ENCODE measurements around the gene CUL4B.

Gene CUL4B

GRCh38 chrX:120486786-120487185, 74.0 kb downstream of the CUL4B start:
- Histone ChIP-seq H3K4me2 (ENCODE audit: low read length) (no peak overlapping the region), H3K9me3 (ENCODE audit: control insufficient read depth, low read length) (no peaks in the 10 kb centered on the region), H2AFZ (no peak overlapping the region), H3K27ac (no peak overlapping the region), H3K27me3 (ENCODE audit: control insufficient read depth, insufficient read depth, low read length) (no peaks in the 10 kb centered on the region), H3K4me1 (no peaks in the 10 kb centered on the region), H3K4me3 (ENCODE audit: low read depth, low read length) (no peak overlapping the region), H3K36me3 (ENCODE audit: control insufficient read depth, insufficient read depth, low read length) (no peaks in the 10 kb centered on the region), H3K9ac (no peak overlapping the region), H3K79me2 (no peaks in the 10 kb centered on the region)
- no peak for TF ChIP-seq CTCF (IDR thresholded peaks at IDR 0.05)

- peak overlapping the region; percentile 72 for H3K4me2 ChIP-seq (ENCODE audit: low read length)
- no peaks in the 10 kb centered on the region for H3K27me3 ChIP-seq (ENCODE audit: control insufficient read depth, insufficient read depth, low read length)
- no peaks in the 10 kb centered on the region for H3K9me3 ChIP-seq (ENCODE audit: control insufficient read depth, low read length)
- H3K9ac ChIP-seq, result no peak overlapping the region
- peak overlapping the region; percentile 96 for H3K27ac ChIP-seq
- H2AFZ ChIP-seq, result peak overlapping the region; percentile 88
- no peaks in the 10 kb centered on the region for H3K36me3 ChIP-seq (ENCODE audit: control insufficient read depth, insufficient read depth, low read length)
- peak overlapping the region; percentile 59 for H3K4me3 ChIP-seq (ENCODE audit: low read depth, low read length)
- peak; percentile 39 for TF ChIP-seq CTCF (IDR thresholded peaks at IDR 0.05)
- no peaks in the 10 kb centered on the region for H3K79me2 ChIP-seq
- H3K4me1 ChIP-seq, result no peaks in the 10 kb centered on the region
Observed at GRCh38 chrX:120485638-120486520, 74.9 kb downstream of the CUL4B start.

- Histone ChIP-seq H2AFZ (peak overlapping the region; percentile 88), H3K27me3 (ENCODE audit: control insufficient read depth, insufficient read depth, low read length) (no peaks in the 10 kb centered on the region), H3K4me2 (ENCODE audit: low read length) (peak overlapping the region; percentile 72), H3K79me2 (no peaks in the 10 kb centered on the region), H3K9ac (no peak overlapping the region), H3K4me1 (no peaks in the 10 kb centered on the region), H3K36me3 (ENCODE audit: control insufficient read depth, insufficient read depth, low read length) (no peaks in the 10 kb centered on the region), H3K4me3 (ENCODE audit: low read depth, low read length) (peak overlapping the region; percentile 59), H3K9me3 (ENCODE audit: control insufficient read depth, low read length) (no peaks in the 10 kb centered on the region), H3K27ac (peak overlapping the region; percentile 96)
- TF ChIP-seq CTCF (IDR thresholded peaks at IDR 0.05), result no peak
Observed at GRCh38 chrX:120485315-120485637, 75.5 kb downstream of the CUL4B start.

GRCh38 chrX:120477453-120477852, 83.3 kb downstream of the CUL4B start:
- H3K9me3 ChIP-seq (ENCODE audit: control insufficient read depth, low read length), result no peaks in the 10 kb centered on the region
- no peak for TF ChIP-seq CTCF (IDR thresholded peaks at IDR 0.05)

GRCh38 chrX:120476714-120477113, 84.0 kb downstream of the CUL4B start:
- Histone ChIP-seq H3K4me2 (ENCODE audit: low read length) (no peak overlapping the region), H3K4me1 (no peaks in the 10 kb centered on the region), H3K4me3 (ENCODE audit: low read depth, low read length) (no peak overlapping the region), H3K9me3 (ENCODE audit: control insufficient read depth, low read length) (no peaks in the 10 kb centered on the region), H3K27me3 (ENCODE audit: control insufficient read depth, insufficient read depth, low read length) (no peaks in the 10 kb centered on the region), H3K36me3 (ENCODE audit: control insufficient read depth, insufficient read depth, low read length) (no peaks in the 10 kb centered on the region), H3K27ac (no peak overlapping the region), H2AFZ (no peak overlapping the region), H3K79me2 (no peaks in the 10 kb centered on the region), H3K9ac (no peak overlapping the region)
- TF ChIP-seq CTCF (IDR thresholded peaks at IDR 0.05), result no peak

More at GRCh38 chrX:120477453-120477852, 83.3 kb downstream of the CUL4B start:
- H3K4me2 ChIP-seq (ENCODE audit: low read length), result no peak overlapping the region
- H3K79me2 ChIP-seq, result no peaks in the 10 kb centered on the region
- no peaks in the 10 kb centered on the region for H3K27me3 ChIP-seq (ENCODE audit: control insufficient read depth, insufficient read depth, low read length)
- no peak overlapping the region for H3K4me3 ChIP-seq (ENCODE audit: low read depth, low read length)
- no peak overlapping the region for H3K9ac ChIP-seq
- H3K4me1 ChIP-seq, result no peaks in the 10 kb centered on the region
- H3K36me3 ChIP-seq (ENCODE audit: control insufficient read depth, insufficient read depth, low read length), result no peaks in the 10 kb centered on the region
- H2AFZ ChIP-seq, result no peak overlapping the region
- H3K27ac ChIP-seq, result no peak overlapping the region

All from parathyroid adenoma (tissue), 2 donors.